ENCODE data around the gene ZEB2. TPM values are rescaled to one million over a fixed set of nuclear protein-coding genes. Genes with fewer than 3 reads are reported as not detected.

Gene ZEB2
- total RNA-seq, 1 donor from 2014 or later = 106 TPM

- Histone ChIP-seq H3K79me2 (ENCODE audit: low read depth) (peaks cover 73% of the 10 kb centered on the region), H3K9ac (no peak overlapping the region), H3K9me3 (ENCODE audit: low read depth) (no peaks in the 10 kb centered on the region), H4K20me1 (ENCODE audit: low read depth) (peaks cover 73% of the 10 kb centered on the region), H2AFZ (replicated peaks) (no peak overlapping the region), H3K27me3 (no peaks in the 10 kb centered on the region), H3K4me3 (no peak overlapping the region), H3K4me2 (no peak overlapping the region), H3F3A (ENCODE audit: low read depth) (peaks cover 19% of the 10 kb centered on the region), H3K36me3 (peaks cover 29% of the 10 kb centered on the region), H3K4me1 (peaks cover 37% of the 10 kb centered on the region), H3K27ac (no peak overlapping the region)
- H3K4me3 Mint-ChIP-seq = no peak overlapping the region
- H3K27ac Mint-ChIP-seq = peak overlapping the region; percentile 42
- TF ChIP-seq EZH2phosphoT487 (IDR thresholded peaks at IDR 0.05) (no peak), CTCF (IDR thresholded peaks at IDR 0.05) (no peak), EZH2 (IDR thresholded peaks at IDR 0.05) (no peak)
- H3K4me1 Mint-ChIP-seq = peaks cover 17% of the 10 kb centered on the region
- no peak for DNase-seq (ENCODE audit: low spot score)
- no peaks in the 10 kb centered on the region for H3K27me3 Mint-ChIP-seq (ENCODE audit: insufficient read depth, low read depth)
- H3K36me3 Mint-ChIP-seq = peaks cover 27% of the 10 kb centered on the region
- no peaks in the 10 kb centered on the region for H3K9me3 Mint-ChIP-seq
Measured at GRCh38 chr2:144426981-144427479, 92.9 kb downstream of the ZEB2 start.

GRCh38 chr2:144426355-144426754 is 93.6 kb downstream of the ZEB2 start:
- Histone ChIP-seq H3K9ac (no peak overlapping the region), H3K79me2 (ENCODE audit: low read depth) (peaks cover 66% of the 10 kb centered on the region), H3K4me3 (no peak overlapping the region), H4K20me1 (ENCODE audit: low read depth) (peaks cover 66% of the 10 kb centered on the region), H3K9me3 (ENCODE audit: low read depth) (no peaks in the 10 kb centered on the region), H3K27me3 (no peaks in the 10 kb centered on the region), H3K4me1 (peaks cover 31% of the 10 kb centered on the region), H3K36me3 (peaks cover 29% of the 10 kb centered on the region), H2AFZ (replicated peaks) (no peak overlapping the region), H3K4me2 (no peak overlapping the region), H3K27ac (peak overlapping the region; percentile 22), H3F3A (ENCODE audit: low read depth) (peaks cover 19% of the 10 kb centered on the region)
- DNase-seq (ENCODE audit: low spot score) = no peak
- Mint-ChIP-seq H3K36me3 (peaks cover 32% of the 10 kb centered on the region), H3K9me3 (no peaks in the 10 kb centered on the region), H3K4me1 (peaks cover 17% of the 10 kb centered on the region), H3K27ac (no peak overlapping the region), H3K4me3 (no peak overlapping the region), H3K27me3 (ENCODE audit: insufficient read depth, low read depth) (no peaks in the 10 kb centered on the region)
- TF ChIP-seq CTCF (IDR thresholded peaks at IDR 0.05) (no peak), EZH2 (IDR thresholded peaks at IDR 0.05) (no peak), EZH2phosphoT487 (IDR thresholded peaks at IDR 0.05) (no peak)

GRCh38 chr2:144424559-144425240 is 95.2 kb downstream of the ZEB2 start:
- TF ChIP-seq EZH2 (IDR thresholded peaks at IDR 0.05) = no peak
- TF ChIP-seq CTCF (IDR thresholded peaks at IDR 0.05) = no peak
- TF ChIP-seq EZH2phosphoT487 (IDR thresholded peaks at IDR 0.05) = no peak
- DNase-seq (ENCODE audit: low spot score) = no peak
- peaks cover 50% of the 10 kb centered on the region for H4K20me1 ChIP-seq (ENCODE audit: low read depth)
- no peaks in the 10 kb centered on the region for H3K9me3 Mint-ChIP-seq
- no peak overlapping the region for H3K9ac ChIP-seq
- H3K9me3 ChIP-seq (ENCODE audit: low read depth) = no peaks in the 10 kb centered on the region
- peaks cover 24% of the 10 kb centered on the region for H3K4me1 ChIP-seq
- H3K4me2 ChIP-seq = peak overlapping the region; percentile 36
- H3K4me3 Mint-ChIP-seq = no peak overlapping the region
- H3K27me3 ChIP-seq = no peaks in the 10 kb centered on the region
- H3K4me1 Mint-ChIP-seq = peaks cover 17% of the 10 kb centered on the region
- H3K36me3 Mint-ChIP-seq = peaks cover 43% of the 10 kb centered on the region
- no peak overlapping the region for H3K27ac ChIP-seq
- peaks cover 29% of the 10 kb centered on the region for H3K36me3 ChIP-seq
- H3K4me3 ChIP-seq = no peak overlapping the region
- H3F3A ChIP-seq (ENCODE audit: low read depth) = peaks cover 19% of the 10 kb centered on the region
- H3K79me2 ChIP-seq (ENCODE audit: low read depth) = peaks cover 53% of the 10 kb centered on the region
- H2AFZ ChIP-seq (replicated peaks) = no peak overlapping the region
- no peak overlapping the region for H3K27ac Mint-ChIP-seq
- H3K27me3 Mint-ChIP-seq (ENCODE audit: insufficient read depth, low read depth) = no peaks in the 10 kb centered on the region
